Measurements from ENCODE around the gene CMIP.

DNA sequence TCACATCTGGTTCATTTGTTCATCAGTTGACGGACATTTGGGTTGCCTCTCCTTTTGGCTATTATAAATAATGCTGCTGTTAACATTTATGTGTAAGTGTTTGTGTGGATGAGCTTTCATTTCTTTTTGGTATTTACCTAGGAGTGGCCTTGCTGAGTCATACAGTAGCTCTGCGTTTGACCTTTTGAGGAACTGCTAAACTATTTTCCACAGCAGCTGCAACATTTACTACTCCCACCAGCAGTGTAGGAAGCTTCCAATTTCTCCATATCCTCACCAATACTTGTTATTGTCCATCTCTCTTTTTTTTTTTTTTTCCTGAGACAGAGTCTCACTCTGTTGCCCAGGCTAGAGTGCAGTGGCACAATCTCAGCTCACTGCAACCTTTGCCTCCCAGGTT, 313.8 kb downstream of the CMIP start:
- TF ChIP-seq, protein P1, sequence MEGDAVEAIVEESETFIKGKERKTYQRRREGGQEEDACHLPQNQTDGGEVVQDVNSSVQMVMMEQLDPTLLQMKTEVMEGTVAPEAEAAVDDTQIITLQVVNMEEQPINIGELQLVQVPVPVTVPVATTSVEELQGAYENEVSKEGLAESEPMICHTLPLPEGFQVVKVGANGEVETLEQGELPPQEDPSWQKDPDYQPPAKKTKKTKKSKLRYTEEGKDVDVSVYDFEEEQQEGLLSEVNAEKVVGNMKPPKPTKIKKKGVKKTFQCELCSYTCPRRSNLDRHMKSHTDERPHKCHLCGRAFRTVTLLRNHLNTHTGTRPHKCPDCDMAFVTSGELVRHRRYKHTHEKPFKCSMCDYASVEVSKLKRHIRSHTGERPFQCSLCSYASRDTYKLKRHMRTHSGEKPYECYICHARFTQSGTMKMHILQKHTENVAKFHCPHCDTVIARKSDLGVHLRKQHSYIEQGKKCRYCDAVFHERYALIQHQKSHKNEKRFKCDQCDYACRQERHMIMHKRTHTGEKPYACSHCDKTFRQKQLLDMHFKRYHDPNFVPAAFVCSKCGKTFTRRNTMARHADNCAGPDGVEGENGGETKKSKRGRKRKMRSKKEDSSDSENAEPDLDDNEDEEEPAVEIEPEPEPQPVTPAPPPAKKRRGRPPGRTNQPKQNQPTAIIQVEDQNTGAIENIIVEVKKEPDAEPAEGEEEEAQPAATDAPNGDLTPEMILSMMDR (IDR thresholded peaks at IDR 0.05), result no peak
- no peak for TF ChIP-seq POLR2A (IDR thresholded peaks at IDR 0.05)

Measured in esophagus squamous epithelium (tissue), 4 donors.